ENCODE results near the gene LRRC38. TPM values are rescaled to one million over a fixed set of nuclear protein-coding genes. Genes with fewer than 3 reads are reported as not detected.

The LRRC38 gene
- polyA plus RNA-seq, 2 donors = 0.04 to 0.09 TPM

DNA sequence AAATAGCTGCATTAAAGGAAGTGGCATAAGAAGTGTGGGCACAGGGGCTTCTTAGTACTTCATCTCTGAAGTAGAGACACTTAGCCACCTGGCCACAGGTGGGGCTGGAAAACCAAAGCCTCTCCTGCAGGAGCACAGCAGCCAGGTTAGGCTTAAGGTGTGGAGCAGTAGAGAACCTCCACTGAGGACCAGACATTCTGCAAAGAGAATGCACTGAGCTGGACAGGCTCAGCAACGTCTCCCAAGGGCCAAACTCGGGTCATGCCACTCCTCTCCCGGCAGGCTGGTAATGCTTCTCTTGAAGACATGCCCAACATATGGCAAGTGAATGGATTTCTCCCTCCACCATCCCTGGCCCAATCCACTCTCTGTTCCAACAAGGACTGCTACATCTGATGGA is 33.0 kb upstream of the LRRC38 start:
- 50 to 72% methylated on average over 3 of the region's 3 CpGs for WGBS, 2 donors
- H3K27me3 ChIP-seq (ENCODE audit: control insufficient read depth in 1 of 2, insufficient read depth in 2 of 2, low read length in 2 of 2) = peaks cover 0 to 6% of the 10 kb centered on the region in 2 donors
- no peaks in the 10 kb centered on the region for H3K36me3 ChIP-seq (ENCODE audit: control insufficient read depth in 2 of 2, insufficient read depth in 2 of 2, low read length in 1 of 2)
- H3K9me3 ChIP-seq (ENCODE audit: control insufficient read depth in 2 of 2, insufficient read depth in 1 of 2, low read depth in 1 of 2, low read length in 1 of 2) = peaks cover 0 to 3% of the 10 kb centered on the region in 2 donors
- H3K4me3 ChIP-seq (ENCODE audit: low read depth in 1 of 2, low read length in 2 of 2) = no peak overlapping the region
- H3K27ac ChIP-seq (ENCODE audit: low read depth in 2 of 2, low read length in 1 of 2) = no peak overlapping the region
- H3K4me1 ChIP-seq (ENCODE audit: control insufficient read depth in 2 of 2, insufficient read depth in 2 of 2, low read length in 1 of 2) = no peaks in the 10 kb centered on the region

GRCh38 chr1:13544221-13544556 is 30.4 kb upstream of the LRRC38 start:
- Histone ChIP-seq H3K4me1 (ENCODE audit: control insufficient read depth in 2 of 2, insufficient read depth in 2 of 2, low read length in 1 of 2) (no peaks in the 10 kb centered on the region), H3K27ac (ENCODE audit: low read depth in 2 of 2, low read length in 1 of 2) (no peak overlapping the region), H3K27me3 (ENCODE audit: control insufficient read depth in 1 of 2, insufficient read depth in 2 of 2, low read length in 2 of 2) (peaks cover 0 to 3% of the 10 kb centered on the region in 2 donors), H3K36me3 (ENCODE audit: control insufficient read depth in 2 of 2, insufficient read depth in 2 of 2, low read length in 1 of 2) (no peaks in the 10 kb centered on the region), H3K9me3 (ENCODE audit: control insufficient read depth in 2 of 2, insufficient read depth in 1 of 2, low read depth in 1 of 2, low read length in 1 of 2) (peaks cover 0 to 3% of the 10 kb centered on the region in 2 donors), H3K4me3 (ENCODE audit: low read depth in 1 of 2, low read length in 2 of 2) (no peak overlapping the region)
- 71 to 75% methylated on average over 5 of the region's 5 CpGs for WGBS, 2 donors

DNA sequence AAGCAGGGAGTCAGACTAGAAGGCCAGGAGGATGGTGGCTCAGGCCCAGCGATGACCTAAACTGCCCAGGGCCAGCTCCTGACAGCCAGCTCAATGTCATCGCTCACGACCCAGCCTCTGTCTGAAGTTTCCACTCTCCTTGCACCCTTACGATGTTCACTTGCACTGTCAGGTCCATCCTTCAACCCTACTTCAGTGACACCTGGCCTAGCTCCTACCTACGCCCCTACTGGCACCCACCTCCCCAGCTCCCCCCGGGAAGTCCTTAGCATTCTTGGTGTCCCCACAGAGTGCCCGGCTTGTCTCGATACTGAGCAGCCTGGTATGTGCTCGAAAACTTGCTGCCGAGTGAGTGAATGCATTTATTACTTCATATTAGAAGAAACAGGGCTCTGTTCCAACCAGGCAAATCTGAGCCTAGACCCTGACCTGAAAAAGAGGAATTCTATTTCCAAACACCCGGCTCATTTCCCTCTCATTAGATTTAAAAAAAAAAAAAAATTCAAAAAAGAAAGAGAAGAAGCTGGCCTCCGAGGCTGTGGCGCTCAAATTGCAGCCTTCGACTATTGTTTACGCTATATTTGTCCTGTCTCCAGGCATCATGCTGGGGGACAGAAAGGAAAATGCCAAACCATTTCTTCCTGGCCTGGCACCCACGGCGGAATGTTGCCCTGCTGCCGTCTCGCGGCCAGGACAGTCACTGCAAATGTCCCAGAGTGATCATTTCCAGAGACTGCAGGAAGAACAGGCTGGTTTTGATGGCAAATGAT is 29.8 kb upstream of the LRRC38 start:
- peaks cover 0 to 3% of the 10 kb centered on the region in 2 donors for H3K9me3 ChIP-seq (ENCODE audit: control insufficient read depth in 2 of 2, insufficient read depth in 1 of 2, low read depth in 1 of 2, low read length in 1 of 2)
- H3K36me3 ChIP-seq (ENCODE audit: control insufficient read depth in 2 of 2, insufficient read depth in 2 of 2, low read length in 1 of 2) = no peaks in the 10 kb centered on the region
- no peak overlapping the region for H3K4me3 ChIP-seq (ENCODE audit: low read depth in 1 of 2, low read length in 2 of 2)
- 42 to 47% methylated on average over 20 of the region's 20 CpGs for WGBS, 2 donors
- no peak overlapping the region for H3K27ac ChIP-seq (ENCODE audit: low read depth in 2 of 2, low read length in 1 of 2)
- H3K4me1 ChIP-seq (ENCODE audit: control insufficient read depth in 2 of 2, insufficient read depth in 2 of 2, low read length in 1 of 2) = no peaks in the 10 kb centered on the region
- H3K27me3 ChIP-seq (ENCODE audit: control insufficient read depth in 1 of 2, insufficient read depth in 2 of 2, low read length in 2 of 2) = no peaks in the 10 kb centered on the region

DNA sequence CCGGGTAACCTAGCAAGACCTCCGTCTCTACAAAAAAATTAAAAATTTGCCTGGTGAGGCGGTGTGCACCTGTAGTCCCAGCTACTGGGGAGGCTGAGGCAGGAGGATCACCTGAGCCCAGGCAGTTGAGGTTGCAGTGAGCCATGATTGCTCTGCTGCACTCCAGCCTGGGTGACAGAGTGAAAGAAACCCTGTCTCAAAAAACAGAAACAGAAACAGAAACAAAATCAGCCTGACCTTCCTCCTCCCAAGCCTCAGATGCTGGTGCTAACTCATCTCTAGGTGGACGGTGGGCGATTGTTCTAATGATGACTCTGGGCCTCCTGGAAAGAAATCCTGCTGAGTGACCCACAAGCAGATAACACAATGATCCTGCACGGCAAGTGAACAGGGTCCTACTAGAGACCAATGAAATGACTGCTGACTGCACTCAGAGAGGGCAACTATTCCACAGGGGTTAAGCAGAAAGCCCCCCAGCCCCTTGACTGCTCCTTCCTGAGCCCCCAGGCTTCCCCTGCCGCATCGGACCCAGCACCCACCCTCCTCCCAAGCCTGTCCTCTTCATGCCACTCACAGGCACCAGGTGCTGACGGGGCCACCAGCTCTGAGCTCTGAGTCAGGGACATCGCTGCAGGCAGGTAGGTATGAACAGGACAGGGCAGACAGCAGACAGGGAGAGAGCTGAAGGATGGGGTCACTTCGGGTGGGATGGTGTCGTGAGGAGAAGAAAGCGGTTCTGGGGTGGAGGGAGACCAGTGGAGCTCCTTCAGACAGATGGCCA is 27.8 kb upstream of the LRRC38 start:
- Histone ChIP-seq H3K4me3 (ENCODE audit: low read depth in 1 of 2, low read length in 2 of 2) (no peak overlapping the region), H3K27me3 (ENCODE audit: control insufficient read depth in 1 of 2, insufficient read depth in 2 of 2, low read length in 2 of 2) (no peaks in the 10 kb centered on the region), H3K4me1 (ENCODE audit: control insufficient read depth in 2 of 2, insufficient read depth in 2 of 2, low read length in 1 of 2) (no peaks in the 10 kb centered on the region), H3K9me3 (ENCODE audit: control insufficient read depth in 2 of 2, insufficient read depth in 1 of 2, low read depth in 1 of 2, low read length in 1 of 2) (no peaks in the 10 kb centered on the region), H3K36me3 (ENCODE audit: control insufficient read depth in 2 of 2, insufficient read depth in 2 of 2, low read length in 1 of 2) (no peaks in the 10 kb centered on the region), H3K27ac (ENCODE audit: low read depth in 2 of 2, low read length in 1 of 2) (no peak overlapping the region)
- WGBS, 2 donors = 84 to 88% methylated on average over 13 of the region's 13 CpGs

DNA sequence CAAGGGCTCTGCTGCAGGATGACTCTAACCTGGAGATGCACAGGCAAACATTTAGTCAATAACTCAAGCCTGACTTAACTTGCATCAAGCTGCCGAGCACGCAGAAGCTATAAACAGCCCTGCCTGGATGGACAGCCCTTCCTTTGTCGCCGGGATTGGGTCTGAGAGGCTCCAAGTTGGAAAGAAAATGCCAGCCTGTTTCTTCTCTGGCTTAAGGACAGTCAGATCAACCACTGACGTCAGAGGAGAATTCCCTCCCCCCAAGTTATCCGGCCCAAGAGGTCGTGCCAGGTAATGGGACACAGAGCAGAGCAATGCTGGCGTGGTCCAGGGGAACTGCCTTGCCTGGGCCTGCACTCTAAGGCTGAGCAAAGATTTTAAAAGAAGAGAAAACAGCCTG is 27.1 kb upstream of the LRRC38 start:
- no peak overlapping the region for H3K4me3 ChIP-seq (ENCODE audit: low read depth in 1 of 2, low read length in 2 of 2)
- no peaks in the 10 kb centered on the region for H3K27me3 ChIP-seq (ENCODE audit: control insufficient read depth in 1 of 2, insufficient read depth in 2 of 2, low read length in 2 of 2)
- WGBS, 2 donors = 39 to 44% methylated on average over 8 of the region's 8 CpGs
- no peaks in the 10 kb centered on the region for H3K36me3 ChIP-seq (ENCODE audit: control insufficient read depth in 2 of 2, insufficient read depth in 2 of 2, low read length in 1 of 2)
- H3K4me1 ChIP-seq (ENCODE audit: control insufficient read depth in 2 of 2, insufficient read depth in 2 of 2, low read length in 1 of 2) = no peaks in the 10 kb centered on the region
- H3K27ac ChIP-seq (ENCODE audit: low read depth in 2 of 2, low read length in 1 of 2) = no peak overlapping the region
- no peaks in the 10 kb centered on the region for H3K9me3 ChIP-seq (ENCODE audit: control insufficient read depth in 2 of 2, insufficient read depth in 1 of 2, low read depth in 1 of 2, low read length in 1 of 2)

- no peaks in the 10 kb centered on the region for H3K9me3 ChIP-seq (ENCODE audit: control insufficient read depth in 2 of 2, insufficient read depth in 1 of 2, low read depth in 1 of 2, low read length in 1 of 2)
- no peaks in the 10 kb centered on the region for H3K4me1 ChIP-seq (ENCODE audit: control insufficient read depth in 2 of 2, insufficient read depth in 2 of 2, low read length in 1 of 2)
- H3K4me3 ChIP-seq (ENCODE audit: low read depth in 1 of 2, low read length in 2 of 2) = no peak overlapping the region
- H3K27me3 ChIP-seq (ENCODE audit: control insufficient read depth in 1 of 2, insufficient read depth in 2 of 2, low read length in 2 of 2) = no peaks in the 10 kb centered on the region
- no peak overlapping the region for H3K27ac ChIP-seq (ENCODE audit: low read depth in 2 of 2, low read length in 1 of 2)
- H3K36me3 ChIP-seq (ENCODE audit: control insufficient read depth in 2 of 2, insufficient read depth in 2 of 2, low read length in 1 of 2) = no peaks in the 10 kb centered on the region
- 93 to 100% methylated on average over 2 of the region's 2 CpGs for WGBS, 2 donors
These were observed 25.9 kb upstream of the LRRC38 start for GRCh38 chr1:13539683-13540082.

DNA sequence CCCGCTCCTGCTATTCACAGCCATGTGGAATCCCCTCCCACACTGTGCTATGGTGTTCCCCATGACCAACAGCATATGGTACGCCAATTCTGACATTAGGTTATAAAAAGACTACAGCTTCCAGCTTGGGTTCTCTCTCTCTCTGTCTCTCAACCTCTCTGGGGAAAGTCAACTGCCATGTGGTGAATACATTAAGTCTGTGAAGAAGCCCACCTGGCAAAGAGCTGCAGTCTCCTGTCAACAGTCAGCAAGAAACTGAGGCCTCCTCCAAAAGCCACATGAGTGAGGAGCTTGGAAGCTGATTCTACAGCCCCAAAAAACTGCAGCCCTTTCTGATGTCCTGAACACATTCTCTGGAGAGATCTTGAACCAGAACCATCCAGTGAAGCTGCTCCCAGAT is 25.0 kb upstream of the LRRC38 start:
- WGBS, 2 donors = 91 to 92% methylated on average over 2 of the region's 2 CpGs
- H3K27ac ChIP-seq (ENCODE audit: low read depth in 2 of 2, low read length in 1 of 2) = no peak overlapping the region
- H3K4me1 ChIP-seq (ENCODE audit: control insufficient read depth in 2 of 2, insufficient read depth in 2 of 2, low read length in 1 of 2) = no peaks in the 10 kb centered on the region
- no peak overlapping the region for H3K4me3 ChIP-seq (ENCODE audit: low read depth in 1 of 2, low read length in 2 of 2)
- H3K36me3 ChIP-seq (ENCODE audit: control insufficient read depth in 2 of 2, insufficient read depth in 2 of 2, low read length in 1 of 2) = no peaks in the 10 kb centered on the region
- no peaks in the 10 kb centered on the region for H3K27me3 ChIP-seq (ENCODE audit: control insufficient read depth in 1 of 2, insufficient read depth in 2 of 2, low read length in 2 of 2)
- H3K9me3 ChIP-seq (ENCODE audit: control insufficient read depth in 2 of 2, insufficient read depth in 1 of 2, low read depth in 1 of 2, low read length in 1 of 2) = no peaks in the 10 kb centered on the region

- H3K27me3 ChIP-seq (ENCODE audit: control insufficient read depth in 1 of 2, insufficient read depth in 2 of 2, low read length in 2 of 2) = no peaks in the 10 kb centered on the region
- 78 to 79% methylated on average over 4 of the region's 4 CpGs for WGBS, 2 donors
- H3K9me3 ChIP-seq (ENCODE audit: control insufficient read depth in 2 of 2, insufficient read depth in 1 of 2, low read depth in 1 of 2, low read length in 1 of 2) = no peaks in the 10 kb centered on the region
- no peaks in the 10 kb centered on the region for H3K36me3 ChIP-seq (ENCODE audit: control insufficient read depth in 2 of 2, insufficient read depth in 2 of 2, low read length in 1 of 2)
- H3K27ac ChIP-seq (ENCODE audit: low read depth in 2 of 2, low read length in 1 of 2) = no peak overlapping the region
- H3K4me1 ChIP-seq (ENCODE audit: control insufficient read depth in 2 of 2, insufficient read depth in 2 of 2, low read length in 1 of 2) = no peaks in the 10 kb centered on the region
- no peak overlapping the region for H3K4me3 ChIP-seq (ENCODE audit: low read depth in 1 of 2, low read length in 2 of 2)
These were observed 22.8 kb upstream of the LRRC38 start for GRCh38 chr1:13536571-13536970.

GRCh38 chr1:13535227-13535626 is 21.4 kb upstream of the LRRC38 start:
- H3K4me3 ChIP-seq (ENCODE audit: low read depth in 1 of 2, low read length in 2 of 2) = no peak overlapping the region
- H3K9me3 ChIP-seq (ENCODE audit: control insufficient read depth in 2 of 2, insufficient read depth in 1 of 2, low read depth in 1 of 2, low read length in 1 of 2) = no peaks in the 10 kb centered on the region
- H3K27me3 ChIP-seq (ENCODE audit: control insufficient read depth in 1 of 2, insufficient read depth in 2 of 2, low read length in 2 of 2) = no peaks in the 10 kb centered on the region
- no peaks in the 10 kb centered on the region for H3K36me3 ChIP-seq (ENCODE audit: control insufficient read depth in 2 of 2, insufficient read depth in 2 of 2, low read length in 1 of 2)
- WGBS, 2 donors = 85 to 87% methylated on average over 6 of the region's 6 CpGs
- no peak overlapping the region for H3K27ac ChIP-seq (ENCODE audit: low read depth in 2 of 2, low read length in 1 of 2)
- no peaks in the 10 kb centered on the region for H3K4me1 ChIP-seq (ENCODE audit: control insufficient read depth in 2 of 2, insufficient read depth in 2 of 2, low read length in 1 of 2)

DNA sequence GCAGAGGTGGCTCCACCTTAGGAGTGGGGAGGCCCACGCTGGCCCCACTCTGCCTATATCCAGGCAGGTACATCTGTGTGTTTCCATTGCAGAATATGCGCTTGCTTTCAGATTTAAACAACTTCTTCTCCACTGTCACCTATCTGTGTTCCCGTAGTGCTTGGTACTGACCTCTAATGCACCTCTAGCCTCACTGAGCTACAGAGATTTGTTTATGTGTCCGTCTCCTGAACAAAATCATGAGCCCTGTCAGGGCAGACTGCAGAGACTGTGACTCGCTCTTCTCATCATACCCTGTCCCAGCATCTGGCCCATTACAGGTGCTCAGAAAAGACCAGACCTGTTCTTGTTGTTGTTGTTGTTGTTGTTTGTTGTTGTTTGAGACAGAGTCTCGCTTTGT is 14.5 kb upstream of the LRRC38 start:
- Histone ChIP-seq H3K36me3 (ENCODE audit: control insufficient read depth in 2 of 2, insufficient read depth in 2 of 2, low read length in 1 of 2) (no peaks in the 10 kb centered on the region), H3K27ac (ENCODE audit: low read depth in 2 of 2, low read length in 1 of 2) (no peak overlapping the region), H3K27me3 (ENCODE audit: control insufficient read depth in 1 of 2, insufficient read depth in 2 of 2, low read length in 2 of 2) (no peaks in the 10 kb centered on the region), H3K4me1 (ENCODE audit: control insufficient read depth in 2 of 2, insufficient read depth in 2 of 2, low read length in 1 of 2) (peaks cover 0 to 2% of the 10 kb centered on the region in 2 donors), H3K9me3 (ENCODE audit: control insufficient read depth in 2 of 2, insufficient read depth in 1 of 2, low read depth in 1 of 2, low read length in 1 of 2) (no peaks in the 10 kb centered on the region), H3K4me3 (ENCODE audit: low read depth in 1 of 2, low read length in 2 of 2) (no peak overlapping the region)
- 72 to 75% methylated on average over 6 of the region's 6 CpGs for WGBS, 2 donors
